Measurements from ENCODE around the gene B4GALT4. TPM values are rescaled to one million over a fixed set of nuclear protein-coding genes. Genes with fewer than 3 reads are reported as not detected.
A peak's percentile ranks its signal among the peaks of the same experiment; 100 is the strongest.

B4GALT4 gene
- total and polyA plus RNA-seq, 2 donors (not counting 3 experiments of a cell fraction or from before 2014, with no cell fraction given), result 3.7 to 7.1 TPM

GRCh38 chr3:119235151-119235550, 5.5 kb downstream of the B4GALT4 start:
- dilution Hi-C loops (cut with MboI; ENCODE audit: extremely low pct_ligation_motif_present, low sequenced_read_pairs) (no loop called here), intact Hi-C loops (cut with micrococcal nuclease) (no loop called here)
- FAIRE-seq, result no peak
- H3K9ac ChIP-seq (replicated peaks; ENCODE audit: extremely low read depth, insufficient read depth, low read length), result no peak overlapping the region
- no peaks in the 10 kb centered on the region for H3K9me1 ChIP-seq (replicated peaks; ENCODE audit: control insufficient read depth, extremely low read depth, insufficient read depth, low read length)
- no peak overlapping the region for H3K4me3 ChIP-seq (replicated peaks in 1 of 3; ENCODE audit: insufficient read depth in 1 of 3, low read depth in 1 of 3, low read length in 3 of 3)
- POLR2A ChIA-PET, result no interaction called here
- CTCF ChIA-PET, result no interaction called here
- TF ChIP-seq FOS (IDR thresholded peaks at IDR 0.05; ENCODE audit: borderline replicate concordance, insufficient read depth, low read length), result no peak
- no peak for TF ChIP-seq EZH2 (IDR thresholded peaks at IDR 0.05; ENCODE audit: borderline replicate concordance, low read depth, low read length, severe bottlenecking)
- no peak for TF ChIP-seq POLR2A (IDR thresholded peaks at IDR 0.05; ENCODE audit: low read depth, low read length)
- TF ChIP-seq MAX (IDR thresholded peaks at IDR 0.05; ENCODE audit: insufficient read depth, insufficient read length), result no peak
- TF ChIP-seq GATA2 (IDR thresholded peaks at IDR 0.05; ENCODE audit: insufficient read depth, insufficient read length, low read depth, low read length), result no peak
- no peak for TF ChIP-seq POLR2AphosphoS5 (IDR thresholded peaks at IDR 0.05; ENCODE audit: insufficient read depth, low read depth, low read length)
- no peak overlapping the region for H3K4me2 ChIP-seq (ENCODE audit: insufficient read depth, low read length)
- peak; percentile 10 for DNase-seq (ENCODE audit: low read depth, low spot score)
- no peaks in the 10 kb centered on the region for H3K27me3 ChIP-seq (ENCODE audit: control insufficient read depth in 2 of 2, insufficient read depth in 2 of 2, low read length in 2 of 2)
- H3K4me1 ChIP-seq (ENCODE audit: control insufficient read depth, extremely low read depth, insufficient read depth, low read length), result peaks cover 9% of the 10 kb centered on the region
- peaks cover 3 to 5% of the 10 kb centered on the region in 2 experiments for H3K36me3 ChIP-seq (ENCODE audit: control insufficient read depth in 2 of 2, extremely low read depth in 1 of 2, insufficient read depth in 2 of 2, low read length in 2 of 2)
- no peak overlapping the region for H3K27ac ChIP-seq (ENCODE audit: insufficient read depth, low read depth, low read length)
- no peaks in the 10 kb centered on the region for H4K20me1 ChIP-seq (replicated peaks; ENCODE audit: control insufficient read depth, extremely low read depth, insufficient read depth, low read length)
- no peaks in the 10 kb centered on the region for H3K79me2 ChIP-seq (ENCODE audit: control insufficient read depth, insufficient read depth, low read length)
- no TSS peak for BruUV-seq (replicated peaks)
- no peaks in the 10 kb centered on the region for H3K9me3 ChIP-seq (replicated peaks; ENCODE audit: control insufficient read depth, insufficient read depth, low read length)
- H2AFZ ChIP-seq (ENCODE audit: low read depth, low read length), result no peak overlapping the region

DNA sequence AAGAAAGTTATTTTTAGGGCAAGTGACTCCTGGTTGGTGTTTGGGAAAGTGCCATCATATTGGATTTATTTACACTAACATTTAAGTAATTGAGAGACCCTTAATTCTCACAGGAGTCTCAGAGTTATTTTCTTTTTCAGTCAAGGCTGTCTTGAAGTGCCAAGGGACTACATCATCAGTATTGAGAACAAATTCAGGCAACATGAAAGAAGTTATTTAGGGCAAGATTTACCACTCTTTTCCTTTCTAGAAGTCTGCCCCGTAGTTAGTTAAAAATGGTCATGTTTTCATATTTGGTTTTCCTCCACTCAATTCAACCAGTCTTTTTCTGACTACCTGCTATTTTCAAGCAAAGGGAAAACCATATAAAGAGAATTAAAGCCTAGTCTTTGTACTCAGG, 6.1 kb downstream of the B4GALT4 start:
- TF ChIP-seq, protein P1, sequence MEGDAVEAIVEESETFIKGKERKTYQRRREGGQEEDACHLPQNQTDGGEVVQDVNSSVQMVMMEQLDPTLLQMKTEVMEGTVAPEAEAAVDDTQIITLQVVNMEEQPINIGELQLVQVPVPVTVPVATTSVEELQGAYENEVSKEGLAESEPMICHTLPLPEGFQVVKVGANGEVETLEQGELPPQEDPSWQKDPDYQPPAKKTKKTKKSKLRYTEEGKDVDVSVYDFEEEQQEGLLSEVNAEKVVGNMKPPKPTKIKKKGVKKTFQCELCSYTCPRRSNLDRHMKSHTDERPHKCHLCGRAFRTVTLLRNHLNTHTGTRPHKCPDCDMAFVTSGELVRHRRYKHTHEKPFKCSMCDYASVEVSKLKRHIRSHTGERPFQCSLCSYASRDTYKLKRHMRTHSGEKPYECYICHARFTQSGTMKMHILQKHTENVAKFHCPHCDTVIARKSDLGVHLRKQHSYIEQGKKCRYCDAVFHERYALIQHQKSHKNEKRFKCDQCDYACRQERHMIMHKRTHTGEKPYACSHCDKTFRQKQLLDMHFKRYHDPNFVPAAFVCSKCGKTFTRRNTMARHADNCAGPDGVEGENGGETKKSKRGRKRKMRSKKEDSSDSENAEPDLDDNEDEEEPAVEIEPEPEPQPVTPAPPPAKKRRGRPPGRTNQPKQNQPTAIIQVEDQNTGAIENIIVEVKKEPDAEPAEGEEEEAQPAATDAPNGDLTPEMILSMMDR (IDR thresholded peaks at IDR 0.05; ENCODE audit: extremely low read depth in 1 of 2, insufficient read depth in 1 of 2, low read depth in 1 of 2, low read length in 2 of 2), result no peak
- DNase-seq (ENCODE audit: low read depth, low spot score), result no peak
- Histone ChIP-seq H3K79me2 (ENCODE audit: control insufficient read depth, insufficient read depth, low read length) (no peaks in the 10 kb centered on the region), H3K27me3 (ENCODE audit: control insufficient read depth in 2 of 2, insufficient read depth in 2 of 2, low read length in 2 of 2) (no peaks in the 10 kb centered on the region), H3K9me3 (replicated peaks; ENCODE audit: control insufficient read depth, insufficient read depth, low read length) (no peaks in the 10 kb centered on the region), H3K27ac (ENCODE audit: insufficient read depth, low read depth, low read length) (no peak overlapping the region), H3K4me3 (replicated peaks in 1 of 3; ENCODE audit: insufficient read depth in 1 of 3, low read depth in 1 of 3, low read length in 3 of 3) (no peak overlapping the region), H3K4me1 (ENCODE audit: control insufficient read depth, extremely low read depth, insufficient read depth, low read length) (peaks cover 4% of the 10 kb centered on the region), H3K4me2 (ENCODE audit: insufficient read depth, low read length) (no peak overlapping the region), H3K36me3 (ENCODE audit: control insufficient read depth in 2 of 2, extremely low read depth in 1 of 2, insufficient read depth in 2 of 2, low read length in 2 of 2) (peaks cover 3 to 8% of the 10 kb centered on the region in 2 experiments), H4K20me1 (replicated peaks; ENCODE audit: control insufficient read depth, extremely low read depth, insufficient read depth, low read length) (no peaks in the 10 kb centered on the region), H2AFZ (ENCODE audit: low read depth, low read length) (no peak overlapping the region), H3K9ac (replicated peaks; ENCODE audit: extremely low read depth, insufficient read depth, low read length) (no peak overlapping the region), H3K9me1 (replicated peaks; ENCODE audit: control insufficient read depth, extremely low read depth, insufficient read depth, low read length) (no peaks in the 10 kb centered on the region)
- ChIA-PET POLR2A (no interaction called here), CTCF (no interaction called here)
- no peak for FAIRE-seq
- dilution Hi-C loops (cut with MboI; ENCODE audit: extremely low pct_ligation_motif_present, low sequenced_read_pairs) (no loop called here), intact Hi-C loops (cut with micrococcal nuclease) (no loop called here)
- no TSS peak for BruUV-seq (replicated peaks)
